ENCODE results near the gene NCAPH2.
A peak's percentile ranks its signal among the peaks of the same experiment; 100 is the strongest.

The NCAPH2 gene

GRCh38 chr22:50490531-50491308, 17.3 kb upstream of the NCAPH2 start:
- DNase-seq: no peak

- DNase-seq: no peak
Observed at GRCh38 chr22:50497093-50497492, 10.9 kb upstream of the NCAPH2 start.

GRCh38 chr22:50498322-50498890, 9.6 kb upstream of the NCAPH2 start:
- DNase-seq: peak; percentile 68

- no peak for DNase-seq
Observed at GRCh38 chr22:50500452-50500851, 7.6 kb upstream of the NCAPH2 start.

GRCh38 chr22:50502096-50502495, 5.9 kb upstream of the NCAPH2 start:
- DNase-seq: no peak

DNA sequence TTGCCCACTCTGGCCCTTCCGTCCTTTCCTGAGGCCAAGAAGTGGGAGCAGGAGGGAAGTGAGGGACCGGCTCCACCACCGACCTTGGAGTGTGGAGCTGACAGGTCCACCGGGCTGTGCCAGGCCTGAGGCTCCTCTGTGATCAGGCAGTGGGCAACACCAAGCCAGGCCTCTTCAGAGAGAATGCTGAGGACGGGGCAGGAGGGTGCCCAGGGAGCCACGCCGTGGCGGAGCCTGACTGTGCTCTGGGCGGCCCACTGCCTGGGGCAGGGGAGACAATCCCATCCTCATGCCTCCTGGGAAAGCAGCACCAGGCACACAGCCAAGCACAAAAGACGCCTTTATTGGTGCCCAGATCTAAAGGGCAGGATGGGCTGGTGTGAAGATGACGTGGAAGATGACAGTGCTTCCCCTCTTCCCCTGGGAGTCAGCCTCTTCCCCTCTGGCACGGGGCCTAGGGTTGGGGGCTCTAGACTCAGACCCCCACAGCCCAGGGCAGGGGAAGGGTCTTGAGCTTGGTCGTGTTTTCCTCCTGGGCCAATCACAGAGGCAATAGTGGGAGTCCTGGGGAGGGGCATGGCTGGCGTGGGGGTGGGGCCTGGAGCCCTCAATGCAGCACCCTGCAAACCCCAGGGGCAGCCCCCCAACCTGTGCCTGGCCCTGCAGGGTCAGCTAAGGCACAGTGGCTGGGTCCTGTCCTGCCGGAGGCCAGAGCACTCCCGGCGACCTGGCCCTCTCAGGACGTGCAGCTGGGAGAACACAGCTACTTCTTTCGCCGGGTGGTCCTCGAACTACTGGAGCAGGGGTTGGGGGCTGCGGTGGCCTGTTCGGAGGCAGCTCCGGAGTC, 5.2 kb upstream of the NCAPH2 start:
- no peak for DNase-seq

- DNase-seq: no peak
Observed at GRCh38 chr22:50503475-50504145, 4.4 kb upstream of the NCAPH2 start.

DNA sequence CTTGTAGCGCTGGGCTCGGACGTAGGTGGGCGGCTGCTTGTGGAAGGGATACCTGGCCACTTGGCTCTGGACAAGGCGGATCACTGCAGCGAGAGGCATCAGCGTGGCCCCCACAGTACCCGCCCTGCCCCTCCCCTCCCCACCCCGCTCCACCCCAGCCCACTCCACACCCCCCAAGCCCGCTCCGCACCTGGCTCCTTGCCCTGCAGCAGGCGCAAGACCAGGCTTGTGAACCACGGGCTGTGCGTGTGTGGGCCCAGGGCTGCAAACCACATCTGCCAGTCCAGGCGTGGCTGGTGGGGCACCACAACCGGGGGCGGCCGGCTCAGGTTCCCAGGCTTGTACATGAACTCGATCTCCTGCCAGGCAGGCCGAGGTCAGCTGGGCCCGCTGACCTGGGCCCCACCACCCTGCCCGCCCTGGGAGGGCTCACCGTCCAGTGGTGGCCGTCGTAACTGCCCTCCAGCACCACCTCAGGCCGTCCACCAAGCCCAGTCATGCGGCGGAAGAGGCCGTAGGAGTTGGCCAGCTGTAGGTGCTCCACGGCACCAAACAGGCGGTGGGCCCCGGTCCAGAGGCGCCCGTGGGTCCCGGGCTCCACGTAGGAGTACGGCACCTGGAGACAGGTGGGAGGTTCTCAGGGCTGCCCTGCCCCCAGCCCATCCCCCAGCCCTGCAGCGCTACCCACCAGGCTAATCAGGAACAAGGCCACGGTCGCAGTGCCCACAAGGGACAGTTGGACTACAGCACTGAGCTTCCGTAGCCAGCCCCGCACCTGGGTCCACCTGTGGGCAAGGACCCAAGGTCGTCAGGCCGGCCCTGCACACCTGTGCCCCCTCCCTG, 3.4 kb upstream of the NCAPH2 start:
- DNase-seq: no peak

GRCh38 chr22:50505276-50505775, 2.7 kb upstream of the NCAPH2 start:
- DNase-seq: no peak

DNA sequence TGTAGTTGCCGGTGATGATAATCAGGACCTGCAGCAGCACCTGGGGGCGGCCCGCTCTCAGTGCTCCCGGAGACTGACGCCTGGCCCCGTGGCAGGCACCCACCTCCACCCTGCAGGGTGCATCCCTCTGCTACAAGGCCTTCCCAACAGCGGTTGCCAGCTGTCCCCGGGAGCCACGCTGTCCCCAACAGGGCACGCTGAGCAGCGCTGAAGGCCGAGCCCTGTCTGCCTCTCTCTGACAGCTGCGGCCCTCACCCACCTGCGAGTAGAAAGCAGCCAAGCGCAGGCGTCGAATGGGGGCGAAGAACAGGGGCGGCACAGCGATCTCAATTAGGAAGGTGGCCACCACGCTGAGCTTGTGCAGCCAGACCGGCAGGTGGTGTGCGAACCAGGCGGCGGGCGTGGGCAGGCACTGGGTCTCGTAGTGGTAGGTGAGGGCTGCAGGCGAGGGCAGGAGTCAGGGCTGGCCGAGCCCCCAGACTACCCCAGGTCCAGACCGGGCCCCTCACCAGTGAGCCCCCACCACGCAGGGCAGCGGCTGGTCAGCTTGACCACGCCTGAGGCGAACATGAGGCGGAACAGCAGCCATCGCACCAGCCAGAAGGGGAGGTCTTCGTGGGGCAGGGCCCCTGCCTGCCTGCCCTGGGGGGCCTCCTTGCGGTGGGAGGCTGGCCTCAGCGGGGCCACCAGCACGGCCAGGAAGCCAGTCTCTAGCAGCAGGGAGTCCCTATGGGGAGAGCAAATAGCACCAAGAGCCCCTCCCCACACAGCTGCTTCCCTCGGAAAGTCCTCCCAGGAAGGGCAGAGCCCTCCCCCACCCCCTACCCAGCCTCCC, 2.0 kb upstream of the NCAPH2 start:
- DNase-seq: no peak

- DNase-seq: no peak
Observed at GRCh38 chr22:50506611-50507420, 1.2 kb upstream of the NCAPH2 start.

GRCh38 chr22:50507421-50507990, 518 bp upstream of the NCAPH2 start, which contains the start of gene LMF2:
LMF2 (minus strand) TSS chr22:50507702; CDS start chr22:50507675, 27 bp downstream.
- DNase-seq: peak; percentile 47

DNA sequence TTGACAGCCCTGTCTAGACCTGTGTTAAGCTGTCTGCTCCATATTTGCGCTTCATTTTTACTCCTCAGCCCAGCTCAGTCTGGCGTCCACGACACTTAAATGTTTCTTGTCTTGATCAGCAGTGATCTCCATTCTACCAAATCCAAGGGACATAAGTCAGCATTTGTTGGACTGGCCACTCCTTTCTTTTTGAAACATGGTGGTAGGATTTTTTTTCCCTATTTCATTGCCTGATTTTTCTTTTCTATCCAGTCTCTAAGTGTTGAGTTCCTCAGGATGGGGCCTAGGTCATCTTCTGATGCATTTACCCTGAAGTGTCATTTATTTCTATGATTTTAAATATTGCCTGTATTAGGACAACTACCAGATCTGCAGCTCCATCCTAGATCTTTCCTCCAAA, 873 bp downstream of the NCAPH2 start:
- no peak for DNase-seq

- DNase-seq: no peak
Observed at GRCh38 chr22:50513175-50513574, 5.2 kb downstream of the NCAPH2 start.

DNA sequence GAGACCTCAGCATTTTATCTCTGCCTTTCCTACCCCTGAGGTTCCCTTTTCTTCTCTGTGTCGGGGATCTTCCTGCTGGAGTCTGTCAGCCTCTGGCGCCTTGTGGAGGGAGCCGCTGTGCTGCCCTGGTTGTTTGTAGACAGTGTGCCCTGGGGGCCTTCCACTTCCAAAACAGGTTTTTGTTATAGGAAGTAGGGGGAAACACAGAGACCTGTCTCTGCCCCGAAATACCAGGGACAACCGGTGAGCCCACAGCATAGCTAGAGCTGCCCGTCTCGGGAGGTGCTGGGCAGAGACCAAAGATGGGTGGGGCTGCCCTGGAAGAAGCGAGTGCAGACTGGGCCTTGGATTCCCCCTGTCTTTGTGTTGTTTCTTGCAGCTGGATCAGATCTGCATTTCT, 8.0 kb downstream of the NCAPH2 start:
- DNase-seq: no peak

DNA sequence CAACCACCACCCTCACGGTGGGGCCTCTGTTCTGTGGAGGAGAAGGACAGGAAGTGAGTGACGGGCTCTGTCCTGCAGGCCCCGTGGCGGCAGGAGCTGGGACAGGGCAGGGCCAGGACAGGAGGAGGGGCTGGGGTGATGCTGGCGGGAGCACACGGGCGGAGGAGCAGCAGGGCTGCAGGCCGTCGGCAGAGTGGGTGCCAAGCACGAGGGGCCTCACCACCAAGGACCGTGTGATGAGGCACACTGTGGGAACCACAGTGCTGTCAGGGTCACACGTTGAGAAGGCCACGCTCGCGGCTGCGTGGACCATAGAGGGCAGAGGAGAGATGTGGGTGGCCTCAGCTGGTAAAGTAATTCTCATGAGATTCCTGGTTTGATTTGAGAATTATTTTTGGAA, 8.9 kb downstream of the NCAPH2 start:
- DNase-seq: no peak

DNA sequence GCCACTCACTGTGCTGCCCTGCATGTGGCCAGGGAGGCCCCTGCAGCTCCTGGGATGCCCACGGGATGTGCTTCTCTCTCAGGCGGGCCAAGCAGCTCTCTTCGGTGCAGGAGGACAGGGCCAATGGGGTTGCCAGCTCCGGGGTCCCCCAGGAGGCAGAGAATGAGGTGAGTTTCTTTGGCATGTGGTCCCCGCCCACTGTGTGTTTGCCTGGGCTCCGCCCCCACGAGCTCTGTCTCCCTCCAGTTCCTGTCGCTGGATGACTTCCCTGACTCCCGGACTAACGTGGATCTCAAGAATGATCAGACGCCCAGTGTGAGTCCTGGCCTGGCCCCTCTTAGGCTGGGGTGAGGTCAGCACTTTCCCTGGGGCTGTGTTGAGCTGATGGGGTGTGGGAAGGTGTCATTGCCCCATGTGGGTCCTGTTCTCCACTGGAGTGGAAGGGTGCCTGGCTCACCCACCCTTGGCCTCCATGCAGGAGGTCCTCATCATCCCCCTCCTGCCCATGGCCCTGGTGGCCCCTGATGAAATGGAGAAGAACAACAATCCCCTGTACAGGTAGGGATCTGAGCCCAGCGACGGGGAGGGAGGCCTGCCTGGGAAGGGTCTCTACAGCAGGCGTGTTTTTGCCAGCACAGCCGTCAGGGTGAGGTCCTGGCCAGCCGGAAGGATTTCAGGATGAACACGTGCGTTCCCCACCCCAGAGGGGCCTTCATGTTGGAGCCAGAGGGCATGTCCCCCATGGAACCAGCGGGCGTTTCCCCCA, 9.7 kb downstream of the NCAPH2 start:
- no peak for DNase-seq

DNA sequence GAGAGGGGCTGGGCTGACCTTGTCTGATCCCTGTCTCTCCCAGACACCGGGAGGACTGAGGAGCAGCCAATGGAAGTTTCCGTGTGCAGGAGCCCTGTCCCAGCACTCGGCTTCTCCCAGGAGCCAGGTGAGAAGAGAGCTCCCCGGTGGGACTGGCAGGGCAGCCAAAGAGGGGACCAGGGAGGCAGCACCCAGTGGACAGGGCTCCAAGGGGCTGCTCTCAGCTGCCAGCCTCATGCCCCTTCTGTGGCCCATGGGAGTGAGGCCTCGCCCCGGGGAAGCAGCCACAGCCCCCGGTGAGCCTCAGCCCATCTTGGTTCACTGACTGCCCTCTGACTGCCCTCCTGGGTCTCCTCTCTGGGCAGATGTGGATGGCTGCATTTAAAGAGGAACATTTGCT, 10.6 kb downstream of the NCAPH2 start:
- DNase-seq: no peak

DNA sequence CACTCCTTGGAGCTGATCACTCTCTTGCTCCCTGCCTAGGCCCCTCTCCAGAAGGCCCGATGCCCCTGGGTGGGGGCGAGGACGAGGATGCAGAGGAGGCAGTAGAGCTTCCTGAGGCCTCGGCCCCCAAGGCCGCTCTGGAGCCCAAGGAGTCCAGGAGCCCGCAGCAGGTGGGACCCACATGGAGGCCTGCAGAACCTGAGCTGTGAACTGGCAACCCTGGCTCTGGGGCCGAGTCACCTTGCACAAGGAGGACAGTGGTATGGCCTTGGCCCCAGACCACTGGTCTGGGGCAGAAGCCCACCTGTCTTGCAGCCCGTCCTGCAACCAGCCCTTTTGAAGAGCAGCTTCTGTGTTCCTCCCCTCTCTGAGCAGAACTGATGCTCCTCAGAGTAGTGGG, 11.1 kb downstream of the NCAPH2 start:
- no peak for DNase-seq

Measured in NCI-H510A treated with DMSO at 0.1 percent for 48 hours (cell line).